ENCODE measurements around the gene PGA5.

PGA5 gene

DNA sequence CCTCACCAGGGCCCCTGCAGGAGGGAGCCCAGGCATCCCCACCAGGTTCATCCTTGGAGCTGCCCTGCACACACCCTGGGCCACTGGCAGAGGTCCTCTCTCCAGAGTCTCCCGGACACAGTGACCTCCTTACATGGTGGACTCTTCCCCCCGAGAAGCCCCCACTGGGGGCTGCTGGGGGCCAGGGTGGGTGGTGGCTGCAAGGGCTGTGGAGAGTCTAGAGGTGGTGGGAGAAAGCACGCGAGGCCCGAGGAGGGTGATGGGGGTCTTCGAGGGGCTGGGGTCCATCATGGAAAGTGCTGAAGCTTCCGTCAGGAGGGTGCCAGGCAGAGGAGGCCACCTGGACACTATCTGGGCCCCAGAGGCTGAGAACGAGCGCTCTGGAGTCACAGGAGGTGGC lies 17.6 kb downstream of the PGA5 start:
- no peak for FAIRE-seq
- TF ChIP-seq, protein P1, sequence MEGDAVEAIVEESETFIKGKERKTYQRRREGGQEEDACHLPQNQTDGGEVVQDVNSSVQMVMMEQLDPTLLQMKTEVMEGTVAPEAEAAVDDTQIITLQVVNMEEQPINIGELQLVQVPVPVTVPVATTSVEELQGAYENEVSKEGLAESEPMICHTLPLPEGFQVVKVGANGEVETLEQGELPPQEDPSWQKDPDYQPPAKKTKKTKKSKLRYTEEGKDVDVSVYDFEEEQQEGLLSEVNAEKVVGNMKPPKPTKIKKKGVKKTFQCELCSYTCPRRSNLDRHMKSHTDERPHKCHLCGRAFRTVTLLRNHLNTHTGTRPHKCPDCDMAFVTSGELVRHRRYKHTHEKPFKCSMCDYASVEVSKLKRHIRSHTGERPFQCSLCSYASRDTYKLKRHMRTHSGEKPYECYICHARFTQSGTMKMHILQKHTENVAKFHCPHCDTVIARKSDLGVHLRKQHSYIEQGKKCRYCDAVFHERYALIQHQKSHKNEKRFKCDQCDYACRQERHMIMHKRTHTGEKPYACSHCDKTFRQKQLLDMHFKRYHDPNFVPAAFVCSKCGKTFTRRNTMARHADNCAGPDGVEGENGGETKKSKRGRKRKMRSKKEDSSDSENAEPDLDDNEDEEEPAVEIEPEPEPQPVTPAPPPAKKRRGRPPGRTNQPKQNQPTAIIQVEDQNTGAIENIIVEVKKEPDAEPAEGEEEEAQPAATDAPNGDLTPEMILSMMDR (IDR thresholded peaks at IDR 0.05; ENCODE audit: insufficient read depth, missing control alignments), result no peak
- no peak for DNase-seq (ENCODE audit: insufficient read length, low spot score)

GRCh38 chr11:61259363-61259762 lies 18.4 kb downstream of the PGA5 start:
- TF ChIP-seq, protein P1 (IDR thresholded peaks at IDR 0.05; ENCODE audit: insufficient read depth, missing control alignments), result no peak
- FAIRE-seq, result no peak
- no peak for DNase-seq (ENCODE audit: insufficient read length, low spot score)

DNA sequence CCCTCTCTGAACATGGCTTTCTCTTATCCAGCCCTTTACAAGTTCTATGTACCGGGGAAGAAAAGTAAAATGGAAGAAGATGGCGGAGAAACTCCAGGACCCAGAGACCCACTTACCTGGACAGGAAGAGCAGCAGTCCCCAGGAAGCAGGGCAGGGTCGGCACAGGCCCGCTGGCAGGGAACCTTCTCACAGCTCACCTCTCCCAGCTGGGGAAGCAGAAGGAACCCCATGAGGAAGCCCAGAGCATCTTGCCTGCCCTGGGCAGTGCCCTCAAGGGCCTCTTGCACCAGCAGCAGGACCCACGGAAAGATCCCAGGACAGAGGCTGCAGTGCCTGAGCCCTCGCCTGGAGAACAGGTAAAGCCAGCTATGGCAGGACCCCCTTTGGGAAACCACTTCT lies 23.4 kb downstream of the PGA5 start:
- TF ChIP-seq, protein P1 (IDR thresholded peaks at IDR 0.05; ENCODE audit: insufficient read depth, missing control alignments), result no peak
- DNase-seq (ENCODE audit: insufficient read length, low spot score) (no peak), FAIRE-seq (no peak)

GRCh38 chr11:61264795-61265194 lies 23.8 kb downstream of the PGA5 start:
- no peak for DNase-seq (ENCODE audit: insufficient read length, low spot score)
- FAIRE-seq, result no peak
- TF ChIP-seq, protein P1 (IDR thresholded peaks at IDR 0.05; ENCODE audit: insufficient read depth, missing control alignments), result no peak

GRCh38 chr11:61265357-61265756 lies 24.4 kb downstream of the PGA5 start:
- TF ChIP-seq, protein P1 (IDR thresholded peaks at IDR 0.05; ENCODE audit: insufficient read depth, missing control alignments), result no peak
- FAIRE-seq (no peak), DNase-seq (ENCODE audit: insufficient read length, low spot score) (no peak)

DNA sequence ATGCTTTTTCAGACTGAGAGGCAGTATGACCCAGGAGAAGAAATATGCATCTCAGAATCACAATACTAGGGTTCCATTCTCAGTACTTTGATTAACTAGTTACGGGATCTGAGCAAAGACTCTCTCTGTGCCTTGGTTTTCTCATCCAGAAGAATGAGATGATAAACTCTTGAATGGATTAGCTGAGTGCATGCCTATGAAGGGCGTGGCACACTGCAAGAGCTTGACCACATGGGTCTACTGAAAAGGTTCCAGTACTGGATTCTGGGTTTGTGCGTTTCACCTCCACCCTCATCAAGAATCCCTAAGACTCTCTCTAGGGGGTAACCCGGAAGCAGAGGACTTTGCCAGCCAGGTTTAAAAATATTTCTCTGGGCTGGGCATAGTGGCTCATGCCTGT lies 25.6 kb downstream of the PGA5 start:
- no peak for DNase-seq (ENCODE audit: insufficient read length, low spot score)
- FAIRE-seq, result no peak
- TF ChIP-seq, protein P1 (IDR thresholded peaks at IDR 0.05; ENCODE audit: insufficient read depth, missing control alignments), result no peak

DNA sequence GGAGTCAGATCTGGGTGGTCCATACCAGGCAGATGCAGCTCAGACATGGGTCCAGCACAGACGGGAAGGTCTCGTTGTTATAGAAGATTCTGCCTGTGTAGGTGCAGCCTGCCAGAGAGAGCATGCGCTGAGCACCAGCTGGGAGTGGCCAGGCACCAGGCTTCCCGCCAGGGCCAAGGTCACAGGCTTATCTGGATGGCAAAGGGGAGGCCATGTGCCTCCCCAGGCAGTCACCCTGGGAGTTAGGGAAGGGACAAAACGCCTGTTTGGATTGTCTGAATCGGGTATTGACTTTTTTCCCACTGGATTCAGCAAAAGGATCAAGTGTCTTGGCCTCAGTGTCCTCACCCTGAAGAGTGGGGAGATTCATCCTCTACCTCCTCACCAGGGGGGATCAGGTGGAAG lies 26.5 kb downstream of the PGA5 start:
- FAIRE-seq (no peak), DNase-seq (ENCODE audit: insufficient read length, low spot score) (no peak)
- TF ChIP-seq, protein P1 (IDR thresholded peaks at IDR 0.05; ENCODE audit: insufficient read depth, missing control alignments), result no peak
